H1 (cell line): Measurements from ENCODE around the gene DIP2C. TPM values are rescaled to one million over a fixed set of nuclear protein-coding genes. Genes with fewer than 3 reads are reported as not detected.

ENCODE experiments used
- GTF2F1 ChIP-seq: IDR thresholded peaks from 2 replicates; pipeline ENCODE4 v1.6.1; 2012; ENCODE audit warnings: low read depth, low read length, improper control_type of control experiment, borderline replicate concordance
- HDAC2 ChIP-seq, 2 experiments: fragments of 300-600 bp in 1 of 2; sonication (generic) in 1 of 2; IDR thresholded peaks; 2 replicates each; pipeline ENCODE4 v1.6.1; 2011 to 2012; ENCODE audit warnings: low read depth in 2 of 2, low read length in 2 of 2, mild to moderate bottlenecking in 2 of 2, moderate library complexity in 2 of 2, borderline replicate concordance in 1 of 2, inconsistent platforms in 1 of 2
- KDM1A ChIP-seq: fragments of 200-600, 300-600 bp; sonication (generic); IDR thresholded peaks from 2 replicates; pipeline ENCODE4 v1.7.1; 2016; ENCODE audit warnings: mild to moderate bottlenecking, low read length, borderline replicate concordance
- KDM4A ChIP-seq: IDR thresholded peaks from one replicate; pipeline ENCODE4 v1.7.1; 2012; ENCODE audit warnings: low read depth, mild to moderate bottlenecking, moderate library complexity, low read length, inconsistent platforms; ENCODE audit not compliant: severe bottlenecking
- KDM5A ChIP-seq: fragments of 200-600 bp; IDR thresholded peaks from 2 replicates; pipeline ENCODE4 v1.7.1; 2012; ENCODE audit warnings: mild to moderate bottlenecking, low read length, inconsistent platforms, mixed read lengths
- polyA plus RNA-seq, 7 experiments: library from polyadenylated mRNA; depleted of rRNA in 3 of 7; stranded (reverse) in 5 of 7; unstranded in 2 of 7; fragments of >200 nt in 5 of 7; fragments of 200-250 nt in 2 of 7; gene quantifications; 1 replicate in 5 of 7; 2 replicates in 1 of 7; 4 replicates in 1 of 7; pipeline versions ENCODE4 v1.2.1 to v1.2.3, GENCODE V29; 2011 to 2013; ENCODE audit warnings: missing spikeins in 2 of 7, mixed read lengths in 2 of 7
- total RNA-seq: library from RNA; stranded (reverse); fragmentation: NEBNext Ultra II Directional; extraction: Animal tissue kit (Norgen Biotek cat#: 25700); gene quantifications from 2 replicates; pipeline ENCODE4 v1.2.1, GENCODE V29; 2021

DIP2C gene
- total and polyA plus RNA-seq, 2 of the 8 experiments (the other 6 are each of a cell fraction or from before 2014, with no cell fraction given), result 3.8 to 9.3 TPM

GRCh38 chr10:377228-377627 lies 312.2 kb downstream of the DIP2C start (continued):
- TF ChIP-seq HDAC2 (IDR thresholded peaks at IDR 0.05; ENCODE audit: borderline replicate concordance in 1 of 2, low read depth in 2 of 2, low read length in 2 of 2), result no peak
- TF ChIP-seq GTF2F1, result no peak
- no peak for TF ChIP-seq KDM1A
- TF ChIP-seq KDM5A, result no peak
- no peak for TF ChIP-seq KDM4A
